ENCODE data around the gene UBXN2A.
A peak's percentile ranks its signal among the peaks of the same experiment; 100 is the strongest.

The UBXN2A gene

DNA sequence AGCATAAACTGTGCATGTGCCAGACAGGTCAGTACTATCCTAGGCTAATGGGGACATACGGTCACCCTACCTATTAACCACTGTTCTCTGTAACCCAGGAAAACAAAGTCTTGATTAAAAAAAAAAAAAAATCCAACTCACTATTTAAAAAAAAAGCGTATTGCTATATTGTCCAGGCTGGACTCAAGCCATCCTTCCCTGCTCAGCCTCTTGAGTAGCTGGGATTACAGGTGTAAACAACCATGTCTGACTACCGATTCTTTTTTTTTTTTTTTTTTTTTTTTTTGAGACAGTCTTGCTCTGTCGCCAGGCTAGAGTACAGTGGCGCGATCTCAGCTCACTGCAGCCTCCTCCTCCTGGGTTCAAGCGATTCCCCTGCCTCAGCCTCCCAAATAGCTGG, 24.9 kb upstream of the UBXN2A start:
- H3K36me3 ChIP-seq (ENCODE audit: control insufficient read depth in 1 of 2, insufficient read depth in 2 of 2, low read length in 2 of 2) = no peaks in the 10 kb centered on the region
- H3K9me3 ChIP-seq (ENCODE audit: control insufficient read depth in 1 of 2, low read length in 2 of 2) = no peaks in the 10 kb centered on the region
- H3K9ac ChIP-seq (ENCODE audit: low read depth in 1 of 2, low read length in 2 of 2) = no peak overlapping the region
- no peak overlapping the region for H3K4me3 ChIP-seq (ENCODE audit: low read depth in 1 of 2, low read length in 2 of 2)
- H3K4me1 ChIP-seq (ENCODE audit: control insufficient read depth in 1 of 2, insufficient read depth in 2 of 2, low read length in 2 of 2) = peaks cover 0 to 6% of the 10 kb centered on the region in 2 donors
- H3K27ac ChIP-seq (ENCODE audit: low read depth, low read length) = no peak overlapping the region
- no peaks in the 10 kb centered on the region for H3K27me3 ChIP-seq (ENCODE audit: control insufficient read depth in 1 of 2, insufficient read depth in 2 of 2, low read length in 2 of 2)

DNA sequence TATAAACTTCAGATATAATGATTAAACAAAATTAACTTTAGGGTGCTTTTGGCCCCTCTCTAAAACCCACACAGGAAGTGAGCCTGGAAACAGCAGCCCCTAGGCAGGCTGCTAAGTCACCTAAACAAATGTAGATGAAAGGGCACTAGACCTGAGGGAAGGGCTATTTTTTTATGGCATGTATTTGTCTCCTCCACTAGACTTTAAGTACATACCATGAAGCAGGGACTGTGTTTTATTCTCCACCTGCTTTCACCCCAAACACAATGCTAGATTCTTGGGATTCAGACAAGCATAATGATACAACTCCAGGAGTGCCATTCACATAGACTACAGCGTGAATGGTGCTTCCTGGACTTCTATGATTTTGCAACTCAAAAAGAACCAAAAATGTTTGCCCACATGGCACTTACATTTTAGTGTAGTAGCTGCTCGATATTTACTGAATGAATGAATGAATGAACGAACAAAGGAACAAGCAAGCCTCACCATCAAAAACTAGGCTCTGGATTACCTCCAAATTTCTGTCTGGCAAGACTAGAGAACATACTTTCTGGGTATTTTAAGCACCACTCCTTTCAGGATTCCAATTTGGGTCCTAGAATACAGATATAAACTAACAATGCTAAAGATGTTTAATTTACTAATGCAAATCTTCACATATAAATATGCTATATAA, 23.4 kb upstream of the UBXN2A start:
- H3K4me1 ChIP-seq (ENCODE audit: control insufficient read depth in 1 of 2, insufficient read depth in 2 of 2, low read length in 2 of 2) = peaks cover 0 to 6% of the 10 kb centered on the region in 2 donors
- H3K9ac ChIP-seq (ENCODE audit: low read depth in 1 of 2, low read length in 2 of 2) = no peak overlapping the region
- H3K27me3 ChIP-seq (ENCODE audit: control insufficient read depth in 1 of 2, insufficient read depth in 2 of 2, low read length in 2 of 2) = no peaks in the 10 kb centered on the region
- no peaks in the 10 kb centered on the region for H3K9me3 ChIP-seq (ENCODE audit: control insufficient read depth in 1 of 2, low read length in 2 of 2)
- H3K27ac ChIP-seq (ENCODE audit: low read depth, low read length) = no peak overlapping the region
- H3K36me3 ChIP-seq (ENCODE audit: control insufficient read depth in 1 of 2, insufficient read depth in 2 of 2, low read length in 2 of 2) = no peaks in the 10 kb centered on the region
- no peak overlapping the region for H3K4me3 ChIP-seq (ENCODE audit: low read depth in 1 of 2, low read length in 2 of 2)

DNA sequence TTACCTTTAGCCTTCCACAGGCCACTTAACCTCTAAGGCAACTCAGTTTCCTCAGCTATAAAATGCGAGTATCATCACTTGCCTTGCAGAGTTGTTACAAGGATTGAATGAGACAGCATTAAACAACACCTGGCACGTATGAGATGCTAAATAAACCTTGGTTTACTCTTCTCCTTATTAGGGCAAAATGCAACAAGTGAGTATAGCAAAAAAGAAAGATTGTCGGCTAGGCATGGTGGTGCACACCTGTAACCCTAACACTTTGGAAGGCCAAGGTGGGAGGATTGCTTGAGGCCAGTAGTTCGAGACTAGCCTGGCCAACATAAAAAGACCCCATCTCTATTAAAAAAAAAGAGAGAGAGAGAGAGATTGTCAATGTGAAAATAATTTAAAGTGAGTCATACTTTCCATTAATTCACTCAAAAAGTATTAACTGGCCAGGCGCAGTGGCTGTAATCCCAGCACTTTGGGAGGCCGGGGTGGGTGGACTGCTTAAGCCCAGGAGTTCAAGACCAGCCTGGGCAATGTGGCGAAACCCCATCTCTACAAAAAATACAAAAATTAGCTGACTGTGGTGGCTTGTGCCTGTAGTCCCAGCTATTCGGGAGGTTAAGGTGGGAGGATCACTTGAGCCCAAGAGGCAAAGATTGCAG, 21.3 kb upstream of the UBXN2A start:
- H3K4me3 ChIP-seq (ENCODE audit: low read depth in 1 of 2, low read length in 2 of 2) = no peak overlapping the region
- H3K4me1 ChIP-seq (ENCODE audit: control insufficient read depth in 1 of 2, insufficient read depth in 2 of 2, low read length in 2 of 2) = peaks cover 0 to 6% of the 10 kb centered on the region in 2 donors
- H3K9me3 ChIP-seq (ENCODE audit: control insufficient read depth in 1 of 2, low read length in 2 of 2) = no peaks in the 10 kb centered on the region

DNA sequence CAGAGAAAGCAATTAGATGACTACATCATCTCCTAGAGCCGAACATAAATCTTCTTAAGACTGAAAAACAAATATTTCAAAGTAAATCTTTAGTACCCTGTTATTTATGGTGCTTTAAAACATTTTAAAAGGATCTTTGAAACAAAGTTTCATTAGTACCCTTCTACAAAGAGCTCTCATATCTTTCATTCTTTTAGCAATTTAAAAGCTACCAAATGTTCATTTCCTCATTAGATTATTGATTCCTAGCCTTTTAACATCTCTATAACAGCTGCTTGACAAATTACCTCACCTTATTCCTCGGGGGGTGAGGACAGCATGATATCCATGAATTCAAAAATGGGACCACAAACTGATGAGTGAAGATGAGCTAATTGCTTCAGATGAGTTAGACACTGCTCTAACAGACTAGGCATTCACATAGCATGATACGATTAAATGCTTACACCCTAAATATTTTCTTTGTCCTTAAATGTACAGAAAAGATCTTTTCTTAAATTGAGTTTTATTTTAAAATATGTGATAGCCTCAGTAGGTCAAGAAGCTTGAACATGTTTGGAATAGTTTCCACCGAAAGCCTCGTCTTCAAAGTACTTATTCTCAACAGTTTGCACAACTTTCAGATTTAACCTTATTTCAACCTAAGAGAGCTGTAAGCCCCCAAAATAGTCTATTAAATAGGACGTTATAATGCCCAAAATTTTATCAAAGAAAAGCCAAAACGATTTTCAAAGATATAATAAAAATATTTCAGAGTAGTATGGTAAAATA, 15.5 kb upstream of the UBXN2A start:
- Histone ChIP-seq H3K36me3 (ENCODE audit: control insufficient read depth in 1 of 2, insufficient read depth in 2 of 2, low read length in 2 of 2) (no peaks in the 10 kb centered on the region), H3K4me1 (ENCODE audit: control insufficient read depth in 1 of 2, insufficient read depth in 2 of 2, low read length in 2 of 2) (peaks cover 20 to 23% of the 10 kb centered on the region in 2 donors), H3K9ac (ENCODE audit: low read depth in 1 of 2, low read length in 2 of 2) (peak overlapping the region; percentile 94 to 98), H3K27ac (ENCODE audit: low read depth, low read length) (no peak overlapping the region), H3K9me3 (ENCODE audit: control insufficient read depth in 1 of 2, low read length in 2 of 2) (no peaks in the 10 kb centered on the region), H3K27me3 (ENCODE audit: control insufficient read depth in 1 of 2, insufficient read depth in 2 of 2, low read length in 2 of 2) (no peaks in the 10 kb centered on the region), H3K4me3 (ENCODE audit: low read depth in 1 of 2, low read length in 2 of 2) (peak overlapping the region; percentile 91 to 94)

More for the DNA sequence above, 21.3 kb upstream of the UBXN2A start:
- Histone ChIP-seq H3K9ac (ENCODE audit: low read depth in 1 of 2, low read length in 2 of 2) (no peak overlapping the region), H3K27ac (ENCODE audit: low read depth, low read length) (no peak overlapping the region), H3K27me3 (ENCODE audit: control insufficient read depth in 1 of 2, insufficient read depth in 2 of 2, low read length in 2 of 2) (no peaks in the 10 kb centered on the region), H3K36me3 (ENCODE audit: control insufficient read depth in 1 of 2, insufficient read depth in 2 of 2, low read length in 2 of 2) (no peaks in the 10 kb centered on the region)

DNA sequence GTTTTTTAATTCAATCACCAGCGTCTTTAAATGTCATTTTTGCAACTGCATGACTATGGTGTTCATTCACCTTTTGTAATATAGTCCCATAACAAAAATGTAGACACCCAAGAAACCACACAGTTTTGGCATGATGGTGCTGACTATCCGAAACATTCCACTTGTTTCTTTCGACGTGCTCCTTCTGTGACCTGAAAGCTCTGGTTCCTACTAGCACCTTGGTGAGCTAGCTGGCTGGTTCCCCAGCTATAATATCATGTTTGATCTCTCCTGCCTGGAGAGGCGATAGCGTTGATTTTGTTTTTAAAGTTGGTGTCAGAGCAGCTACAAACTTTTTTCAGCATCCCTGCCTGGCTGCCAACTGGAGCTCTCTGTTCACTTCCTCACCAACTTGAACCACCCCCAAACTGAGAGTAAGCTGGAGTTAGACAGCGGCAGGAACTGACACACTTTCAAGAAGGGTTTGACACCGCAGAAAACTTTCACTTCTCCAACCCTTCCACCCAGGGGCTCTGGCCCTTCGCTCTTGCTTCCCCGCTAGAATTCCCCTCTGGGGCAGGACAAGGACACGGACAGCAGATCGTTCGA, 14.5 kb upstream of the UBXN2A start:
- Histone ChIP-seq H3K4me3 (ENCODE audit: low read depth in 1 of 2, low read length in 2 of 2) (peak overlapping the region; percentile 91 to 94), H3K9me3 (ENCODE audit: control insufficient read depth in 1 of 2, low read length in 2 of 2) (no peaks in the 10 kb centered on the region), H3K27ac (ENCODE audit: low read depth, low read length) (peak overlapping the region; percentile 98), H3K4me1 (ENCODE audit: control insufficient read depth in 1 of 2, insufficient read depth in 2 of 2, low read length in 2 of 2) (peaks cover 20 to 23% of the 10 kb centered on the region in 2 donors), H3K27me3 (ENCODE audit: control insufficient read depth in 1 of 2, insufficient read depth in 2 of 2, low read length in 2 of 2) (no peaks in the 10 kb centered on the region), H3K36me3 (ENCODE audit: control insufficient read depth in 1 of 2, insufficient read depth in 2 of 2, low read length in 2 of 2) (no peaks in the 10 kb centered on the region), H3K9ac (ENCODE audit: low read depth in 1 of 2, low read length in 2 of 2) (peak overlapping the region; percentile 94 to 98)

DNA sequence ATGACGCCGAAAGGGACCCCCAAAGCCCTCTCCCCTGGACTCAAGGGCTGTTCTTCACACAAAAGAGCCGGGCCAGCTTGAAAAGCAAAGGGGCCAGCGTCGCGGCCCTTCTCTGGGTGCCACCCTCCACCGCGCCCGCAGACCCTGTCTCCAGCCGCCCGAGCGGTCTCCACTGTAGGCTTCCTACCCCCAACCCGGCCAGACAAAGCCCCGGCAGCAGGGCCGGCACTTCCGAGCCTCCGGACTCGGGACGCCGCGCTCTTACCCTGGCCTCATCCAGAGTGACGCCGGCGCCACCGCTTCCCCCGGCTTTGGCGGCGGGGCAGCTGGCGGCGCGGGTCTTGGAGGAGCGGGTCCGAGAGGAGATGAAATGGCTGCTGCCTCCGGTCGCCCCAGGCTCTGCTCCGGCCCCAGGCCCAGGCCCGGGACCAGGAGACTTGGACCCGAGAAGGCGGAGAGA, 13.9 kb upstream of the UBXN2A start:
- Histone ChIP-seq H3K9me3 (ENCODE audit: control insufficient read depth in 1 of 2, low read length in 2 of 2) (no peaks in the 10 kb centered on the region), H3K9ac (ENCODE audit: low read depth in 1 of 2, low read length in 2 of 2) (peak overlapping the region; percentile 94 to 98), H3K4me1 (ENCODE audit: control insufficient read depth in 1 of 2, insufficient read depth in 2 of 2, low read length in 2 of 2) (peaks cover 20 to 23% of the 10 kb centered on the region in 2 donors), H3K4me3 (ENCODE audit: low read depth in 1 of 2, low read length in 2 of 2) (peak overlapping the region; percentile 91 to 94), H3K36me3 (ENCODE audit: control insufficient read depth in 1 of 2, insufficient read depth in 2 of 2, low read length in 2 of 2) (no peaks in the 10 kb centered on the region), H3K27ac (ENCODE audit: low read depth, low read length) (peak overlapping the region; percentile 98), H3K27me3 (ENCODE audit: control insufficient read depth in 1 of 2, insufficient read depth in 2 of 2, low read length in 2 of 2) (no peaks in the 10 kb centered on the region)

DNA sequence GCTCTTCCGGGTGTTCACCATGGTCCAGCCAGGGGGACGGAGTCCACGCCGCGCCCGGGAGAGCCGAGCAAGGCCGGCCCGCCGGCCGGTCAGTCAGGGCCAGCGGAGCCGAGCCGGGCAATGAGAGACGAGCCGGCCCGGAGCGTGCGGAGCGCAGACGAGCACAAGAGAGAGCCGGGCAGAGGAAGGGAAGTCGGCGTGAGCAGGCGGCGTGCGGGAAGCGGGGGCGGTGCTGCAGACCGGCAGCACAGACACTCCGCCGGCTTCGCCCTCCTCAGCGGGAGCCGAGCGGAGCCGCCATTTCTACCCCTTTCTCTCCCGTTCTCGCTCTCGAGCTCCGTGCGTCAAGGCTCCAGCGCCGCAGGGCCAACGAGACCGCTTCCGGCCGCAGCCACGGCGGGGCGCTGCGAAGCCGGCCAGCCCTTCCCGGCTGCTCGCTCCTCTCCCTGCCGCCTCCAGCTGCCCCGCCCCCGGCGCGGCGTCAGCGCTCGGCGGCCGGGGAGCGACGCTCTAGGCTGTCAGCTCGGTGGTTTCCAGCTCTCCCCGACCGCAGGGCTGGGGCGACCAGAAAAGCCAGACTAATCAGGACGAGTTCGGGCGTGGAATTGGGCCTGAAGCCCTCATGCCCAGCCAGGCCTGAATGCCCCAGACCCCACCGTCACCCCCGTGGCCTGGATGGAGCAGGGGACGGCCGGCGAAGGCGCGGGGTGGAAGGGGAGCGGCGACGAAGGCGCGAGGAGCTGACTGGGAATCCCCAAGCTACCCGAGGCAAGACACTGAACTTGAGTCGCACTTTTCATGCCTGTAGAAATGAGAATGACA, 13.3 kb upstream of the UBXN2A start, which contains the start of gene ATAD2B:
ATAD2B (minus strand) TSS at position 374 of the 822 bp plus-strand sequence; CDS start at position 21, 353 bp downstream.
- Histone ChIP-seq H3K9ac (ENCODE audit: low read depth in 1 of 2, low read length in 2 of 2) (peak within 1 kb of the TSS; percentile 94 to 98), H3K4me3 (ENCODE audit: low read depth in 1 of 2, low read length in 2 of 2) (peak within 1 kb of the TSS; percentile 91 to 94), H3K27ac (ENCODE audit: low read depth, low read length) (peak within 1 kb of the TSS; percentile 98), H3K36me3 (ENCODE audit: control insufficient read depth in 1 of 2, insufficient read depth in 2 of 2, low read length in 2 of 2) (no peaks in the 10 kb centered on the region), H3K9me3 (ENCODE audit: control insufficient read depth in 1 of 2, low read length in 2 of 2) (no peaks in the 10 kb centered on the region), H3K4me1 (ENCODE audit: control insufficient read depth in 1 of 2, insufficient read depth in 2 of 2, low read length in 2 of 2) (peaks cover 20 to 23% of the 10 kb centered on the region in 2 donors), H3K27me3 (ENCODE audit: control insufficient read depth in 1 of 2, insufficient read depth in 2 of 2, low read length in 2 of 2) (no peaks in the 10 kb centered on the region)

DNA sequence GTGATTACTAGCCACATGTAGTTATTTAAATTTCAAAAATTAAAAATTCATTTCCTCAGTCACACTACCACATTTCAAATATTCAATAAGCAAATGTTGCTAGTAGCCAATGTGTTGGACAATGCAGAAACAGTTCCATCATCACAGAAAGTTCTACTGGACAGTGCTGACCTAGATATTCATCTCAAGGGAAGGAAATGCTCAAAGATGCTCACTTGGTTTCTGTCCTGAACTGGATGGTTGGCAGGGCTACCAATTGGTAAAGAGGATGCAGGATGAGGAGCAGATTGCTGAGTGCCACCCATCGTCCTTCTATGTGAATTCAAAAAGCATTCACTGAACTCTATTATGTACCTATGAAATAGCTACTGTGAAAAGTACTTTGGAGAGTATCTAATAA, 6.0 kb upstream of the UBXN2A start:
- H3K9ac ChIP-seq (ENCODE audit: low read depth in 1 of 2, low read length in 2 of 2) = no peak overlapping the region
- H3K9me3 ChIP-seq (ENCODE audit: control insufficient read depth in 1 of 2, low read length in 2 of 2) = no peaks in the 10 kb centered on the region
- H3K27ac ChIP-seq (ENCODE audit: low read depth, low read length) = no peak overlapping the region
- no peaks in the 10 kb centered on the region for H3K36me3 ChIP-seq (ENCODE audit: control insufficient read depth in 1 of 2, insufficient read depth in 2 of 2, low read length in 2 of 2)
- H3K4me1 ChIP-seq (ENCODE audit: control insufficient read depth in 1 of 2, insufficient read depth in 2 of 2, low read length in 2 of 2) = peaks cover 0 to 4% of the 10 kb centered on the region in 2 donors
- H3K4me3 ChIP-seq (ENCODE audit: low read depth in 1 of 2, low read length in 2 of 2) = no peak overlapping the region
- H3K27me3 ChIP-seq (ENCODE audit: control insufficient read depth in 1 of 2, insufficient read depth in 2 of 2, low read length in 2 of 2) = no peaks in the 10 kb centered on the region
